8988T (cell line): Measurements from ENCODE around the gene C1orf87.

ENCODE experiments used
- DNase-seq: peaks from one replicate; pipeline ENCODE4 v3.0.0; 2011

Gene C1orf87

DNA sequence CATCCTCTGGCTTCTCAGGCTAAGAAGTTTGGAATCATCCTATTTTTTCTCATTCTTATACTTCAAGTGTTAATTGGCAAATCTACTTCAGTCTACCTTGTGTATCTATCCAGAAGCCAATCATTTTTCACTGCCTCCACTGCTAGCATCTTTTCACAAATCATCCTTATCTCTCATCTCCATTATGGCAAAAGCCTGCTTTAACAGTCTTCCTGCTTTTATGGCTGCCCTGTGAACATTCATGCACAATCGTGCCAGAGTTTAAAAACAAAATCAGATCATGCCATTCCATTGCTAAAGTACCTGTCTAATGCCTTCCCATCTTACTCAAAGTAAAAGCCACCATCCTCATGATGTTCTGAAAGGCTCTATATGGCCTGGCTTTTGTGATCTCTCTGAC, 127.8 kb downstream of the C1orf87 start:
- DNase-seq: no peak
